K562 (cell line): ENCODE results near the gene HNRNPM. TPM values are rescaled to one million over a fixed set of nuclear protein-coding genes. Genes with fewer than 3 reads are reported as not detected.

Experiments
- ATAC-seq: fragments of 200-7000 bp; cut with Tn5 transposase; 3 replicates; pipeline ENCODE4 v1.9.1; 2020; ENCODE audit warnings: moderate library complexity
- BruUV-seq: library from RNA; stranded (reverse); fragments of 400-500 nt; replicated peaks from 2 replicates; lab custom pipeline; 2021; lab: Mats Ljungman, UMichigan
- CTCF ChIA-PET: fragments of 300-600 bp; formaldehyde crosslinking; extraction: SDS; loops from one replicate; lab custom pipeline; 2021; ENCODE audit warnings: low intra/inter-chr PET ratio; lab: Yijun Ruan, JAX
- POLR2A ChIA-PET: fragments of 300-600, 350-650 bp; sonication (Branson Sonifier 250); formaldehyde crosslinking; extraction: SDS; loops from one replicate; lab custom pipeline; 2021; ENCODE audit warnings: antibody characterized with exemption, inconsistent platforms; lab: Yijun Ruan, JAX
- DNase-seq, 4 experiments: peaks; one replicate each; pipeline versions ENCODE4 v3.0.0 to v3.0.0-alpha.2; 2011 to 2018; ENCODE audit warnings: low spot score in 3 of 4, mixed read lengths in 3 of 4; ENCODE audit errors: extremely low read depth in 1 of 4
- FAIRE-seq: peaks from 2 replicates; lab custom pipeline; 2011; peaks lifted over from hg19 to GRCh38; lab: Jason Lieb, UNC
- H2AFZ ChIP-seq: 2 replicates; pipeline ENCODE4 v1.6.0; 2011; ENCODE audit warnings: low read depth, low read length, control low read depth, inconsistent platforms
- H3K27ac ChIP-seq: fragments of 200-600 bp; 3 replicates; pipeline ENCODE4 v1.8.0; 2011; ENCODE audit warnings: low read depth, mild to moderate bottlenecking, control low read depth, inconsistent platforms, low read length, moderate library complexity, mixed read lengths; ENCODE audit errors: extremely low read depth
- H3K27me3 ChIP-seq, 2 experiments: fragments of 300-600 bp in 1 of 2; 2 replicates in 1 of 2; 3 replicates in 1 of 2; pipeline versions ENCODE4 v1.6.0 to v1.8.0; 2011; ENCODE audit warnings: inconsistent platforms in 2 of 2, low read length in 2 of 2, mild to moderate bottlenecking in 1 of 2, mixed read lengths in 1 of 2, moderate library complexity in 1 of 2; ENCODE audit not compliant: control insufficient read depth in 2 of 2, insufficient read depth in 2 of 2
- H3K36me3 ChIP-seq: fragments of 300-600 bp; 3 replicates; pipeline ENCODE4 v1.8.0; 2011; ENCODE audit warnings: mild to moderate bottlenecking, low read length, inconsistent platforms; ENCODE audit not compliant: control insufficient read depth, insufficient read depth
- H3K4me1 ChIP-seq, 2 experiments: fragments of 200-600 bp in 1 of 2; replicated peaks in 1 of 2; 2 replicates in 1 of 2; 3 replicates in 1 of 2; pipeline versions ENCODE4 v1.5.1 to v1.8.0; 2011; ENCODE audit warnings: inconsistent platforms in 2 of 2, low read length in 2 of 2, mild to moderate bottlenecking in 1 of 2, mixed read lengths in 1 of 2, moderate library complexity in 1 of 2; ENCODE audit not compliant: control insufficient read depth in 2 of 2, insufficient read depth in 2 of 2
- H3K4me2 ChIP-seq: 2 replicates; pipeline ENCODE4 v1.6.1; 2011; ENCODE audit warnings: low read length, control low read depth, inconsistent platforms, mixed read lengths; ENCODE audit not compliant: insufficient read depth
- H3K4me3 ChIP-seq: fragments of 200-600 bp; sonication (generic), shearing (Covaris generic); 2 replicates; pipeline ENCODE4 v1.5.1; 2016; ENCODE audit warnings: control low read depth, inconsistent platforms
- H3K79me2 ChIP-seq: fragments of 200-600 bp; 3 replicates; pipeline ENCODE4 v1.8.0; 2011; ENCODE audit warnings: low read length, inconsistent platforms; ENCODE audit not compliant: control insufficient read depth, insufficient read depth
- H3K9ac ChIP-seq, 2 experiments: 2 replicates each; pipeline versions ENCODE4 v1.6.0 to v1.6.1; 2011; ENCODE audit warnings: low read depth in 2 of 2, low read length in 2 of 2, control low read depth in 1 of 2, inconsistent platforms in 1 of 2, mild to moderate bottlenecking in 1 of 2, mixed read lengths in 1 of 2; ENCODE audit not compliant: insufficient read depth in 1 of 2
- H3K9me1 ChIP-seq: one replicate; pipeline ENCODE4 v1.6.0; 2011; ENCODE audit warnings: inconsistent platforms, mild to moderate bottlenecking, low read length, moderate library complexity; ENCODE audit not compliant: control insufficient read depth, insufficient read depth
- H3K9me3 ChIP-seq: replicated peaks from 2 replicates; pipeline ENCODE4 v1.5.1; 2011; ENCODE audit warnings: low read depth, low read length, inconsistent platforms; ENCODE audit not compliant: control insufficient read depth, insufficient read depth
- H4K20me1 ChIP-seq: replicated peaks from 2 replicates; pipeline ENCODE4 v1.6.1; 2011; ENCODE audit warnings: low read length, inconsistent platforms, mixed read lengths; ENCODE audit not compliant: control insufficient read depth, insufficient read depth
- AFF4 ChIP-seq: sonication (generic); formaldehyde crosslinking; IDR thresholded peaks from 2 replicates; pipeline ENCODE4 v1.8.0; 2023; ENCODE audit warnings: mild to moderate bottlenecking, missing genetic modification reagents
- GABPB1 ChIP-seq: sonication (generic); formaldehyde crosslinking; IDR thresholded peaks from 2 replicates; pipeline ENCODE4 v1.8.0; 2022; ENCODE audit warnings: mild to moderate bottlenecking, missing genetic modification reagents
- GATAD2A ChIP-seq: fragments of 450-650 bp; IDR thresholded peaks from 2 replicates; pipeline ENCODE4 v1.6.1; 2017
- NFRKB ChIP-seq: fragments of 450-650 bp; IDR thresholded peaks from 2 replicates; pipeline ENCODE4 v1.6.1; 2016; ENCODE audit warnings: low read depth
- PHB ChIP-seq: fragments of 250-450 bp; sonication (Bioruptor Pico); IDR thresholded peaks from 2 replicates; pipeline ENCODE4 v1.5.0; 2021
- POLR2H ChIP-seq: IDR thresholded peaks from 2 replicates; pipeline ENCODE4 v1.6.1; 2016; ENCODE audit warnings: missing genetic modification characterization, low read depth, mild to moderate bottlenecking, control low read depth, missing compliant biosample characterization, moderate library complexity
- RFX7 ChIP-seq: fragments of 250-450 bp; sonication (Bioruptor Pico); IDR thresholded peaks from 2 replicates; pipeline ENCODE4 v1.5.1; 2021; ENCODE audit warnings: mild to moderate bottlenecking
- USF2 ChIP-seq: sonication (generic); formaldehyde crosslinking; IDR thresholded peaks from 2 replicates; pipeline ENCODE4 v1.5.0; 2020; ENCODE audit warnings: missing genetic modification reagents
- ZNF324 ChIP-seq: fragments of 250-450 bp; sonication (Bioruptor Pico); IDR thresholded peaks from 2 replicates; pipeline ENCODE4 v1.4.0; 2020; ENCODE audit warnings: mild to moderate bottlenecking
- ZNF707 ChIP-seq: fragments of 250-450 bp; sonication (Bioruptor Pico); conservative IDR thresholded peaks from 2 replicates; pipeline ENCODE4 v1.8.0; 2022; ENCODE audit warnings: inconsistent platforms, mild to moderate bottlenecking, moderate library complexity
- WGBS: fragments of 100-300 bp; shearing (Covaris generic); methylation state at CpG from one replicate; pipeline ENCODE4 v1.1.6; 2016; ENCODE audit warnings: low coverage, mixed read lengths; ENCODE audit not compliant: insufficient coverage; ENCODE audit errors: missing lambda C conversion rate; 5-methylcytosine and 5-hydroxymethylcytosine counted together
- in situ Hi-C: fragments of 300-500 bp; cut with MboI; formaldehyde crosslinking; loops from 4 replicates; pipeline ENCODE4 v1.15.0; 2018; ENCODE audit warnings: inconsistent platforms, mixed read lengths
- intact Hi-C: fragments of 100-400 bp; cut with micrococcal nuclease; formaldehyde crosslinking; loops from 2 replicates; pipeline ENCODE4 v1.14.2; 2022
- polyA plus RNA-seq, 8 experiments: library from polyadenylated mRNA; depleted of rRNA in 4 of 8; stranded (reverse) in 5 of 8; unstranded in 3 of 8; fragments of >200 nt; fragmentation: Nextera tagmentation in 2 of 8; fragmentation: Illumina TruSeq in 1 of 8; extraction: Ambion mirVana in 2 of 8; extraction: Trizol in 1 of 8; gene quantifications; 2 replicates each; pipeline versions ENCODE4 v1.2.1 to v1.2.3, GENCODE V29; 2011 to 2014; ENCODE audit warnings: inconsistent platforms in 1 of 8, missing spikeins in 1 of 8
- total RNA-seq, 7 experiments: library from RNA; depleted of rRNA in 6 of 7; stranded (reverse); fragments of >200 nt in 6 of 7; fragmentation: Illumina TruSeq in 2 of 7; extraction: Trizol in 2 of 7; gene quantifications; 2 replicates each; pipeline versions ENCODE4 v1.2.1 to v1.2.3, GENCODE V29; 2011 to 2021; ENCODE audit warnings: low replicate concordance in 1 of 7
- TF ChIP-seq, protein P1 (sequence below): sonication (generic); formaldehyde crosslinking; IDR thresholded peaks from 2 replicates; pipeline ENCODE4 v1.8.0; 2022; ENCODE audit warnings: missing genetic modification reagents, mild to moderate bottlenecking, borderline replicate concordance
- TF ChIP-seq, protein P2 (sequence below): fragments of 250-450 bp; sonication (Bioruptor Pico); IDR thresholded peaks from 2 replicates; pipeline ENCODE4 v1.5.0; 2021

The HNRNPM gene
- total and polyA plus RNA-seq, 9 of the 15 experiments (the other 6 are each of a cell fraction or from before 2014, with no cell fraction given), result 11.1 to 340 (median 195) TPM

DNA sequence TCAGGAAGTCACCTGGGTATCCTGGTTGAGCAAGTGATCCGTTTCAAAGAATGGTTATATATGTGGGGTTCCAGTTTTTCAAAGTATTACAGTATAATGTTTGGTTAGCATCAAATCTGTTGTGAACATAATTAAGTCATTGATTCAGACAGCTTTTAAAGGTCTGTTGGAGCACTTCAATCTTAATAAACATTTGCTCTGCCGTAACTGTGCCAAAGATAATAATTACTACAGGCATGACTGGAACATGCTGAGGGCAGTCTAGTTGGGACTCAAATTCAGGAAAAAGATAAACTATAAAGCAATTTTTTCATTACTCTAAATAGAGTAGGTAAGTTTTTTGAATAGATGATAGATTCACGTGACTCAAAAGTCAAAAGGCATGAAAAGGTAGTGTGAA lies 23.3 kb downstream of the HNRNPM start (continued):
- TF ChIP-seq, protein P1, sequence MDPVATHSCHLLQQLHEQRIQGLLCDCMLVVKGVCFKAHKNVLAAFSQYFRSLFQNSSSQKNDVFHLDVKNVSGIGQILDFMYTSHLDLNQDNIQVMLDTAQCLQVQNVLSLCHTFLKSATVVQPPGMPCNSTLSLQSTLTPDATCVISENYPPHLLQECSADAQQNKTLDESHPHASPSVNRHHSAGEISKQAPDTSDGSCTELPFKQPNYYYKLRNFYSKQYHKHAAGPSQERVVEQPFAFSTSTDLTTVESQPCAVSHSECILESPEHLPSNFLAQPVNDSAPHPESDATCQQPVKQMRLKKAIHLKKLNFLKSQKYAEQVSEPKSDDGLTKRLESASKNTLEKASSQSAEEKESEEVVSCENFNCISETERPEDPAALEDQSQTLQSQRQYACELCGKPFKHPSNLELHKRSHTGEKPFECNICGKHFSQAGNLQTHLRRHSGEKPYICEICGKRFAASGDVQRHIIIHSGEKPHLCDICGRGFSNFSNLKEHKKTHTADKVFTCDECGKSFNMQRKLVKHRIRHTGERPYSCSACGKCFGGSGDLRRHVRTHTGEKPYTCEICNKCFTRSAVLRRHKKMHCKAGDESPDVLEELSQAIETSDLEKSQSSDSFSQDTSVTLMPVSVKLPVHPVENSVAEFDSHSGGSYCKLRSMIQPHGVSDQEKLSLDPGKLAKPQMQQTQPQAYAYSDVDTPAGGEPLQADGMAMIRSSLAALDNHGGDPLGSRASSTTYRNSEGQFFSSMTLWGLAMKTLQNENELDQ (CRISPR knock-in tag), result no peak
- no peak for TF ChIP-seq RFX7 (CRISPR knock-in tag)
- no peak for TF ChIP-seq GABPB1 (CRISPR knock-in tag)

- H3K9me3 ChIP-seq, result no peaks in the 10 kb centered on the region
- in situ Hi-C loops, result no loop called here
- no peaks in the 10 kb centered on the region for H3K9me1 ChIP-seq
- no peaks in the 10 kb centered on the region; the same call in 1 of the 2 replicates for H4K20me1 ChIP-seq
- H3K4me2 ChIP-seq, result no peak overlapping the region
- H2AFZ ChIP-seq, result no peak overlapping the region
- ATAC-seq, result no peak
- no peak overlapping the region for H3K27ac ChIP-seq
- no peak for FAIRE-seq
- H3K4me3 ChIP-seq, result no peak overlapping the region
- no peaks in the 10 kb centered on the region for H3K27me3 ChIP-seq
- 94% methylated on average over 8 of the region's 8 CpGs for WGBS
- ChIA-PET CTCF (no interaction called here), POLR2A (interaction anchor here (0.7 to 1.2 kb wide), 2 partner anchors 14 to 20 kb away, joined by 3 to 5 read pairs; no protein-coding TSS in a partner anchor)
- BruUV-seq, result no TSS peak
- peaks cover 98% of the 10 kb centered on the region for H3K36me3 ChIP-seq
- H3K79me2 ChIP-seq, result peaks cover 34% of the 10 kb centered on the region
- intact Hi-C loops, result no loop called here
- no peak for DNase-seq
- no peak overlapping the region for H3K9ac ChIP-seq
- H3K4me1 ChIP-seq, result no peaks in the 10 kb centered on the region
- TF ChIP-seq GATAD2A (no peak), USF2 (CRISPR knock-in tag) (no peak), ZNF324 (CRISPR knock-in tag) (no peak), PHB (CRISPR knock-in tag) (no peak), ZNF707 (CRISPR knock-in tag) (no peak), NFRKB (no peak), POLR2H (tag) (no peak), AFF4 (CRISPR knock-in tag) (no peak)
- TF ChIP-seq, protein P2, sequence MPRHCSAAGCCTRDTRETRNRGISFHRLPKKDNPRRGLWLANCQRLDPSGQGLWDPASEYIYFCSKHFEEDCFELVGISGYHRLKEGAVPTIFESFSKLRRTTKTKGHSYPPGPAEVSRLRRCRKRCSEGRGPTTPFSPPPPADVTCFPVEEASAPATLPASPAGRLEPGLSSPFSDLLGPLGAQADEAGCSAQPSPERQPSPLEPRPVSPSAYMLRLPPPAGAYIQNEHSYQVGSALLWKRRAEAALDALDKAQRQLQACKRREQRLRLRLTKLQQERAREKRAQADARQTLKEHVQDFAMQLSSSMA, result no peak
These were observed 24.1 kb downstream of the HNRNPM start for GRCh38 chr19:8468761-8469373.
